Measurements from ENCODE around the gene ADCY1. TPM values are rescaled to one million over a fixed set of nuclear protein-coding genes. Genes with fewer than 3 reads are reported as not detected.

ADCY1 gene
- total RNA-seq, 2 donors from 2014 or later = 0.14 to 0.85 TPM

DNA sequence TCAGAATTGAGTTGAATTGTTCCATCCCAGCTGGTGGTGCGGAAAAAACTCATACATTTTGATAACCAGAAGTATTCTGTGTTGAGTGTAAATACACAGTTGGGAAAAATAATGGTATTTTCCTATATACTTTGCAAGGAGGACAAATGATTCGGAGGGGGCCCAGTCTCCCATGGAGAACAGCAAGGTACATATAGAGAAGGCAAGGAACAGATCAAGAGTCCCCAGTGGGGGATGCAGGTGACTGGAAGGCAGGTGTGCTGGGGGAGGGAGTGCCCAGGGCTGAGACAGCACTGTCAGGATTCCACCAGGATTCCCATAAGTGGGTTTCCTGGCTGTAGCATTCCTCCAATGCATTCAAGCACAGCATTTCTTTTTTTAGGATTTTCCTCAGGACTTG is 10.8 kb upstream of the ADCY1 start:
- no peak overlapping the region for H3K27ac ChIP-seq
- no peak for DNase-seq (ENCODE audit: low spot score)
- no peak for ATAC-seq (ENCODE audit: insufficient number of reproducible peaks, low FRiP score, low read depth)
- no peaks in the 10 kb centered on the region for H3K36me3 ChIP-seq
- TF ChIP-seq, protein P1, sequence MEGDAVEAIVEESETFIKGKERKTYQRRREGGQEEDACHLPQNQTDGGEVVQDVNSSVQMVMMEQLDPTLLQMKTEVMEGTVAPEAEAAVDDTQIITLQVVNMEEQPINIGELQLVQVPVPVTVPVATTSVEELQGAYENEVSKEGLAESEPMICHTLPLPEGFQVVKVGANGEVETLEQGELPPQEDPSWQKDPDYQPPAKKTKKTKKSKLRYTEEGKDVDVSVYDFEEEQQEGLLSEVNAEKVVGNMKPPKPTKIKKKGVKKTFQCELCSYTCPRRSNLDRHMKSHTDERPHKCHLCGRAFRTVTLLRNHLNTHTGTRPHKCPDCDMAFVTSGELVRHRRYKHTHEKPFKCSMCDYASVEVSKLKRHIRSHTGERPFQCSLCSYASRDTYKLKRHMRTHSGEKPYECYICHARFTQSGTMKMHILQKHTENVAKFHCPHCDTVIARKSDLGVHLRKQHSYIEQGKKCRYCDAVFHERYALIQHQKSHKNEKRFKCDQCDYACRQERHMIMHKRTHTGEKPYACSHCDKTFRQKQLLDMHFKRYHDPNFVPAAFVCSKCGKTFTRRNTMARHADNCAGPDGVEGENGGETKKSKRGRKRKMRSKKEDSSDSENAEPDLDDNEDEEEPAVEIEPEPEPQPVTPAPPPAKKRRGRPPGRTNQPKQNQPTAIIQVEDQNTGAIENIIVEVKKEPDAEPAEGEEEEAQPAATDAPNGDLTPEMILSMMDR (IDR thresholded peaks at IDR 0.05) = no peak
- no peak overlapping the region for H3K4me3 ChIP-seq
- no peaks in the 10 kb centered on the region for H3K9me3 ChIP-seq
- H3K4me1 ChIP-seq (ENCODE audit: control insufficient read depth in 1 of 2, low read depth in 2 of 2) = peaks cover 0 to 6% of the 10 kb centered on the region in 2 donors
- H3K27me3 ChIP-seq (replicated peaks; ENCODE audit: insufficient read depth) = no peaks in the 10 kb centered on the region

DNA sequence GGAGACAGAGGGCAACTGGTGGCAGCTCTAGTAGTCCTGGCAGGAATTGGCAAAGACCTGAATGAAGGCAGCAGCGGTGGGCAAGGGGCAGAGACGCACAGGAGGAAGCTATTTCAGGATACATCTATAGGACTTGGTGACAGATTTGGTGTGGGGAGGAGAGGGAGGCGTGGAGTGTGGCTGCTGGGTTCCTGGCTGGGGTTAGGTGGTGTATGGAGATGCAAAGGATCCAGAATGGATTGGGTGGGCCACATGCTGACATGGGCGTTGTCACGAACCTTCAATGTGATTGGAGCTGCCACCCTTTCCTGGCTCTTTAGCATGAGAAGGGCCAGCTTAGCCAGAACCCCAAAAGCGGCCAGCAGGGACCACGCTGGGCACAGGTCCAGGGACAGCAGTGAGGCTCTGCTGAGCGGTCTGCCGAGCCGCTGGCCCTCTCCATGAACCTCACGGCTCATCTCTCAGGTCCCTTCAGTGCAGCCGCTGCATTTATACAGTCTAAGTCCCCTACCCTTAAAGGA is 10.2 kb upstream of the ADCY1 start:
- Histone ChIP-seq H3K36me3 (no peaks in the 10 kb centered on the region), H3K27ac (no peak overlapping the region), H3K27me3 (replicated peaks; ENCODE audit: insufficient read depth) (no peaks in the 10 kb centered on the region), H3K9me3 (no peaks in the 10 kb centered on the region), H3K4me3 (no peak overlapping the region), H3K4me1 (ENCODE audit: control insufficient read depth in 1 of 2, low read depth in 2 of 2) (peaks cover 0 to 6% of the 10 kb centered on the region in 2 donors)
- no peak for ATAC-seq (ENCODE audit: insufficient number of reproducible peaks, low FRiP score, low read depth)
- TF ChIP-seq, protein P1 (IDR thresholded peaks at IDR 0.05) = no peak
- DNase-seq (ENCODE audit: low spot score) = no peak

DNA sequence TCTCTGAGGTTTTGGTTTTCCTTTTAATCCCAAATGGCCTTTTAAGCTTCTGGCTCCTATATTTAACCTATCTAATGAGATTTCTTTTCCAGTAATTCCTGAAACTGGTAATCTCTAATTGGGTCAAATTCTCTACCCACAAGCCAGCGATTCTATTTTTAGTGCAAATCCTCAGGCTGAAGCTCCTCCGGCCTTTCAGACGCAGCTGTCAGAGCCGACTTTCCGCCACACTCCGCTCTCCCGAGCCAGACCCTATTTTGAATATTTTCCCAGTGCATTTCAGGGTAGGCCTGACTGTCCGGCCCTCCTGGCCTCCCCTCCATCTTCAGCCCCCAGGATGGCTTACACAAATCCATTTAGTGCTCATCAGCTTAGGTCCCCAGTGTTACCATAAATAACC is 9.7 kb upstream of the ADCY1 start:
- H3K4me1 ChIP-seq (ENCODE audit: control insufficient read depth in 1 of 2, low read depth in 2 of 2) = peaks cover 0 to 6% of the 10 kb centered on the region in 2 donors
- H3K36me3 ChIP-seq = no peaks in the 10 kb centered on the region
- H3K4me3 ChIP-seq = no peak overlapping the region
- TF ChIP-seq, protein P1 (IDR thresholded peaks at IDR 0.05) = no peak
- DNase-seq (ENCODE audit: low spot score) (no peak), ATAC-seq (ENCODE audit: insufficient number of reproducible peaks, low FRiP score, low read depth) (no peak)
- H3K27ac ChIP-seq = no peak overlapping the region
- H3K27me3 ChIP-seq (replicated peaks; ENCODE audit: insufficient read depth) = no peaks in the 10 kb centered on the region
- no peaks in the 10 kb centered on the region for H3K9me3 ChIP-seq

DNA sequence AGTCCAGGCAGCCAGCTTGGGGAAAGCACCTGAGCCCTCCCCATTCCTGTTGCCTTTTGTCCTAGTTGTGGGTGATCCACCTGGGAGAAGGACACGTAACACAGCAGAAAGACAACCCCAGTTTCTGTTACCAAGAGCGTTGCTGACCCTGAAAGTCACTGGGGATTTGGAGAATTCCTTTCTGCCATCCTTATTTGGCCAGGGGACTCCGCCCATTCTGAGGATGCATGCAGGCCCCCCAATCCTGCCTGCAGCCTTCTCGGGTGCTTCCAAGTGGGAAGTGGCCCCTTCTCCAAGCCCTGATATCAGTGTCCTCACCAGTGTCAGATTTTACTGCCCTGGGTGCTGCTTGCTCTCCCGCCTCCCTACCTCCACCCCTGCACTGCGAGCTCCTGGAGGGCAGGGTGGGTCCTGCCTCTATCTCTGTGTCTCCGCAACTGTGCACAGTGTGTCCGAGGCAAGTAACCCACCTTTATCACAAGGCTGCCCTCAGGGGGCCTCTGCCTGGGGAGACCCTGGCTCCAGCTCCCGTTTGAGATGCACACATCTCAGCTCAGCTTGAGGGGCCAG is 9.2 kb upstream of the ADCY1 start:
- ATAC-seq (ENCODE audit: insufficient number of reproducible peaks, low FRiP score, low read depth) (no peak), DNase-seq (ENCODE audit: low spot score) (no peak)
- Histone ChIP-seq H3K27ac (no peak overlapping the region), H3K4me3 (no peak overlapping the region), H3K27me3 (replicated peaks; ENCODE audit: insufficient read depth) (no peaks in the 10 kb centered on the region), H3K9me3 (no peaks in the 10 kb centered on the region), H3K4me1 (ENCODE audit: control insufficient read depth in 1 of 2, low read depth in 2 of 2) (peaks cover 0 to 6% of the 10 kb centered on the region in 2 donors), H3K36me3 (no peaks in the 10 kb centered on the region)
- TF ChIP-seq, protein P1 (IDR thresholded peaks at IDR 0.05) = no peak

DNA sequence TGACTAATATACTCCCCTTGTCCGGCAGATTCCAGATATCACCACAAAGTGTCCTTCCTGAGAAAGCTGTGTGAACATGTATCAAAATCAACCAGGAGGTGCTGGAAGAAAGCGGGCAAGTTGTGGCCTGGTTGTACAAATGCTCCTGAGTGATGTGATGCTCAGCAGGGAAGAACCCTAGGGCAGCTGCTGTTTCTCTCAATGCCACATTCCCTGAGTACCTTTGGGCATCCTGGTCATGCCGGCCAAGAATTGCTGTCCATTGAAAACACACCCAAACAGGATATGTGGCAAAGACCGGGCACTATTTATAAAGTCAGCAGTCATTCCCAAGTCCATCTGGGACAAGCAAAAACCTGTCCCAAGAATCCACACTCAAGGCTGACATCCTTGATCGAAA is 7.8 kb upstream of the ADCY1 start:
- TF ChIP-seq, protein P1 (IDR thresholded peaks at IDR 0.05) = no peak
- H3K27ac ChIP-seq = no peak overlapping the region
- ATAC-seq (ENCODE audit: insufficient number of reproducible peaks, low FRiP score, low read depth) = no peak
- no peak for DNase-seq (ENCODE audit: low spot score)
- no peak overlapping the region for H3K4me3 ChIP-seq
- no peaks in the 10 kb centered on the region for H3K27me3 ChIP-seq (replicated peaks; ENCODE audit: insufficient read depth)
- no peaks in the 10 kb centered on the region for H3K9me3 ChIP-seq
- H3K36me3 ChIP-seq = no peaks in the 10 kb centered on the region
- H3K4me1 ChIP-seq (ENCODE audit: control insufficient read depth in 1 of 2, low read depth in 2 of 2) = peaks cover 0 to 6% of the 10 kb centered on the region in 2 donors

Measured in thoracic aorta (tissue), 2 donors.